Mesenchymal stem cell (in vitro differentiated cells and primary cell): ENCODE data around the gene HDGFL2.

Experiments used
- DNase-seq: peaks from one replicate; pipeline ENCODE4 v3.0.0-alpha.2; 2013
- H2AFZ ChIP-seq: one replicate; pipeline ENCODE4 v1.6.1; 2013; ENCODE audit warnings: low read depth, mild to moderate bottlenecking, control low read depth, inconsistent platforms, low read length, moderate library complexity
- H2AK5ac ChIP-seq: 2 replicates; pipeline ENCODE4 v1.6.1; 2013; ENCODE audit warnings: low read length, moderate library complexity, mild to moderate bottlenecking, inconsistent platforms; ENCODE audit not compliant: severe bottlenecking
- H2BK120ac ChIP-seq: one replicate; pipeline ENCODE4 v1.6.1; 2013; ENCODE audit warnings: low read depth, mild to moderate bottlenecking, inconsistent platforms, low read length, moderate library complexity
- H2BK12ac ChIP-seq, 2 experiments: one replicate each; pipeline ENCODE4 v1.6.1; 2013; ENCODE audit warnings: inconsistent platforms in 2 of 2, low read length in 2 of 2, mild to moderate bottlenecking in 2 of 2, moderate library complexity in 2 of 2, control low read depth in 1 of 2
- H2BK15ac ChIP-seq: one replicate; pipeline ENCODE4 v1.6.1; 2013; ENCODE audit warnings: mild to moderate bottlenecking, low read depth, inconsistent platforms; ENCODE audit not compliant: poor library complexity, severe bottlenecking
- H2BK5ac ChIP-seq: 2 replicates; pipeline ENCODE4 v1.6.1; 2013; ENCODE audit warnings: low read depth, mild to moderate bottlenecking, low read length, control low read depth, inconsistent platforms; ENCODE audit not compliant: poor library complexity, severe bottlenecking
- H3K14ac ChIP-seq, 2 experiments: one replicate each; pipeline ENCODE4 v1.6.1; 2013; ENCODE audit warnings: inconsistent platforms in 2 of 2, low read length in 2 of 2, control low read depth in 1 of 2, mild to moderate bottlenecking in 1 of 2, moderate library complexity in 1 of 2
- H3K18ac ChIP-seq, 2 experiments: one replicate each; pipeline ENCODE4 v1.6.1; 2013; ENCODE audit warnings: inconsistent platforms in 2 of 2, low read length in 2 of 2, control low read depth in 1 of 2, low read depth in 1 of 2, mild to moderate bottlenecking in 1 of 2
- H3K23ac ChIP-seq, 2 experiments: one replicate each; pipeline ENCODE4 v1.6.1; 2013; ENCODE audit warnings: inconsistent platforms in 2 of 2, low read length in 2 of 2, mild to moderate bottlenecking in 2 of 2, moderate library complexity in 2 of 2, control low read depth in 1 of 2
- H3K27ac ChIP-seq: 2 replicates; pipeline ENCODE4 v1.5.1; 2013; ENCODE audit warnings: mild to moderate bottlenecking, moderate library complexity, low read length, control low read depth, inconsistent platforms; ENCODE audit not compliant: poor library complexity, severe bottlenecking
- H3K27me3 ChIP-seq, 2 experiments: 2 replicates each; pipeline versions ENCODE4 v1.6.1 to v1.7.0; 2013; ENCODE audit warnings: low read length in 2 of 2, mild to moderate bottlenecking in 2 of 2, moderate library complexity in 2 of 2, control low read depth in 1 of 2, inconsistent platforms in 1 of 2; ENCODE audit not compliant: control insufficient read depth in 1 of 2, insufficient read depth in 1 of 2
- H3K36me3 ChIP-seq, 2 experiments: 2 replicates each; pipeline versions ENCODE4 v1.6.1 to v1.7.0; 2013; ENCODE audit warnings: low read length in 2 of 2, control low read depth in 1 of 2, inconsistent platforms in 1 of 2, low read depth in 1 of 2, mild to moderate bottlenecking in 1 of 2; ENCODE audit not compliant: insufficient read depth in 2 of 2, control insufficient read depth in 1 of 2
- H3K4ac ChIP-seq, 2 experiments: one replicate each; pipeline ENCODE4 v1.6.1; 2013; ENCODE audit warnings: inconsistent platforms in 2 of 2, low read length in 2 of 2, mild to moderate bottlenecking in 2 of 2, moderate library complexity in 2 of 2, control low read depth in 1 of 2, low read depth in 1 of 2
- H3K4me1 ChIP-seq: 2 replicates; pipeline ENCODE4 v1.6.1; 2013; ENCODE audit warnings: low read depth, low read length, control low read depth; ENCODE audit not compliant: control insufficient read depth, insufficient read depth
- H3K4me2 ChIP-seq: 2 replicates; pipeline ENCODE4 v1.6.1; 2013; ENCODE audit warnings: low read length, mild to moderate bottlenecking, inconsistent platforms; ENCODE audit not compliant: poor library complexity, severe bottlenecking
- H3K4me3 ChIP-seq, 2 experiments: 2 replicates each; pipeline versions ENCODE4 v1.5.1 to v1.7.0; 2013; ENCODE audit warnings: low read length in 2 of 2, mild to moderate bottlenecking in 2 of 2, control low read depth in 1 of 2, low read depth in 1 of 2; ENCODE audit not compliant: insufficient read depth in 1 of 2
- H3K79me1 ChIP-seq: replicated peaks from 2 replicates; pipeline ENCODE4 v1.6.1; 2013; ENCODE audit warnings: mild to moderate bottlenecking, control low read depth, low read length, inconsistent platforms; ENCODE audit not compliant: poor library complexity, severe bottlenecking
- H3K9ac ChIP-seq: 2 replicates; pipeline ENCODE4 v1.7.0; 2013; ENCODE audit warnings: mild to moderate bottlenecking, low read length, moderate library complexity
- H3K9me3 ChIP-seq: 2 replicates; pipeline ENCODE4 v1.7.0; 2013; ENCODE audit warnings: mild to moderate bottlenecking, low read length; ENCODE audit not compliant: control insufficient read depth
- H4K8ac ChIP-seq: one replicate; pipeline ENCODE4 v1.6.1; 2013; ENCODE audit warnings: inconsistent platforms, mild to moderate bottlenecking, low read length, moderate library complexity
- H4K91ac ChIP-seq: one replicate; pipeline ENCODE4 v1.6.1; 2013; ENCODE audit warnings: mild to moderate bottlenecking, low read length, inconsistent platforms
- WGBS: methylation state at CpG from one replicate; pipeline ENCODE4 v1.1.7; 2013; ENCODE audit warnings: mixed read lengths; 5-methylcytosine and 5-hydroxymethylcytosine counted together

HDGFL2 gene

GRCh38 chr19:4448147-4448985 is 23.7 kb upstream of the HDGFL2 start:
- WGBS: 93% methylated on average over 29 of the region's 30 CpGs

GRCh38 chr19:4449022-4449638 is 23.0 kb upstream of the HDGFL2 start:
- Histone ChIP-seq H3K18ac (no peak overlapping the region), H3K4me3 (no peak overlapping the region), H2BK15ac (no peak overlapping the region), H3K36me3 (peaks cover 95 to 96% of the 10 kb centered on the region in 2 experiments), H4K8ac (no peak overlapping the region), H3K9ac (no peak overlapping the region), H2BK120ac (no peak overlapping the region), H2BK5ac (no peak overlapping the region), H3K4me1 (peaks cover 4% of the 10 kb centered on the region), H2AFZ (no peak overlapping the region), H3K4ac (no peak overlapping the region), H3K27me3 (no peaks in the 10 kb centered on the region), H3K14ac (no peak overlapping the region), H4K91ac (no peak overlapping the region), H3K79me1 (peaks cover 53% of the 10 kb centered on the region), H2AK5ac (no peak overlapping the region), H3K4me2 (no peak overlapping the region), H2BK12ac (no peak overlapping the region), H3K9me3 (no peaks in the 10 kb centered on the region), H3K27ac (no peak overlapping the region), H3K23ac (no peak overlapping the region)
- no peak for DNase-seq
- 96% methylated on average over 22 of the region's 24 CpGs for WGBS

More at GRCh38 chr19:4448147-4448985, 23.7 kb upstream of the HDGFL2 start:
- Histone ChIP-seq H2BK12ac (no peak overlapping the region), H3K36me3 (peaks cover 90 to 96% of the 10 kb centered on the region in 2 experiments), H3K9ac (no peak overlapping the region), H3K27ac (no peak overlapping the region), H3K18ac (no peak overlapping the region), H3K4me2 (no peak overlapping the region), H4K8ac (no peak overlapping the region), H3K23ac (no peak overlapping the region), H2AFZ (no peak overlapping the region), H3K4me3 (no peak overlapping the region), H3K79me1 (peaks cover 45% of the 10 kb centered on the region), H2BK120ac (no peak overlapping the region), H3K9me3 (no peaks in the 10 kb centered on the region), H2BK15ac (no peak overlapping the region), H2AK5ac (no peak overlapping the region), H2BK5ac (no peak overlapping the region), H3K4me1 (no peaks in the 10 kb centered on the region), H3K4ac (no peak overlapping the region), H3K14ac (no peak overlapping the region), H4K91ac (no peak overlapping the region), H3K27me3 (no peaks in the 10 kb centered on the region)
- no peak for DNase-seq

- DNase-seq: no peak
- Histone ChIP-seq H2AFZ (no peak overlapping the region), H2BK5ac (no peak overlapping the region), H2BK12ac (no peak overlapping the region), H3K79me1 (peaks cover 57% of the 10 kb centered on the region), H3K4me3 (no peak overlapping the region), H3K9ac (no peak overlapping the region), H3K36me3 (peaks cover 92 to 96% of the 10 kb centered on the region in 2 experiments), H3K4ac (no peak overlapping the region), H4K8ac (no peak overlapping the region), H2AK5ac (no peak overlapping the region), H3K27ac (no peak overlapping the region), H4K91ac (no peak overlapping the region), H3K4me1 (peaks cover 9% of the 10 kb centered on the region), H3K9me3 (no peaks in the 10 kb centered on the region), H2BK120ac (no peak overlapping the region), H3K27me3 (no peaks in the 10 kb centered on the region), H3K18ac (no peak overlapping the region), H3K4me2 (no peak overlapping the region), H2BK15ac (no peak overlapping the region), H3K23ac (no peak overlapping the region), H3K14ac (no peak overlapping the region)
- 98% methylated on average over 8 of the region's 9 CpGs for WGBS
These were observed 22.5 kb upstream of the HDGFL2 start for GRCh38 chr19:4449639-4450028.

- no peak for DNase-seq
- Histone ChIP-seq H3K27me3 (no peaks in the 10 kb centered on the region), H2BK5ac (no peak overlapping the region), H3K18ac (no peak overlapping the region), H2BK12ac (no peak overlapping the region), H4K91ac (no peak overlapping the region), H3K14ac (no peak overlapping the region), H4K8ac (no peak overlapping the region), H2BK120ac (no peak overlapping the region), H3K4me3 (no peak overlapping the region), H2BK15ac (no peak overlapping the region), H3K36me3 (peaks cover 64 to 71% of the 10 kb centered on the region in 2 experiments), H3K9ac (no peak overlapping the region), H3K4me2 (no peak overlapping the region), H3K27ac (no peak overlapping the region), H3K4me1 (peaks cover 31% of the 10 kb centered on the region), H3K79me1 (peaks cover 51% of the 10 kb centered on the region), H2AFZ (no peak overlapping the region), H3K9me3 (no peaks in the 10 kb centered on the region), H3K23ac (no peak overlapping the region), H3K4ac (no peak overlapping the region), H2AK5ac (no peak overlapping the region)
- 90% methylated on average over 24 of the region's 24 CpGs for WGBS
These were observed 19.7 kb upstream of the HDGFL2 start for GRCh38 chr19:4452230-4452990.
